Measurements from ENCODE around the gene CRACDL. TPM values are rescaled to one million over a fixed set of nuclear protein-coding genes. Genes with fewer than 3 reads are reported as not detected.

CRACDL gene
- total and polyA plus RNA-seq, 2 of the 13 experiments (the other 11 are each of a cell fraction or from before 2014, with no cell fraction given), result 0.15 to 0.26 TPM

DNA sequence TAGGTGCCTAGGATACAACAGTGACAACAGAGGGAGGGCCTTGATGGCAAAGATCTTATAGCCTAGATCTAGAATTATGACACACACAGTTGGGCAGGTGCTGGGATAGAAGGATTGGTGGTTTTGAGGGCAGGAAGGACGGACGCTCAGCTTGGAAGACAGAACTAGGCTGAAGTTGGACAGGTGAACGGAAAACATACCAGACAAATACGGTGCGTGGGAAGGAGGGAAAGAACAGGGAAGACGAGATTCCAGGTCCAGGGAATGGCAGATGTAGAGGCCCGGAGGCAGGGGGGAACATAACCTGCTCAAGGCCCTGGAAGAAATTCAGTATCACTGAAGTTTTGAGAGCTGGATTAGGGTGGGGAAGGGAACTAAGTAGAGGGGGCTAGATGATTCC lies 40.8 kb downstream of the CRACDL start:
- Histone ChIP-seq H3K9me3 (ENCODE audit: low read length) (no peaks in the 10 kb centered on the region), H4K20me1 (ENCODE audit: insufficient read depth, low read length) (no peaks in the 10 kb centered on the region), H3K4me3 (replicated peaks in 1 of 3; ENCODE audit: insufficient read depth in 1 of 3, low read depth in 2 of 3, low read length in 3 of 3) (no peak overlapping the region), H3K36me3 (replicated peaks in 1 of 2; ENCODE audit: control insufficient read depth in 1 of 2, insufficient read depth in 2 of 2, low read length in 2 of 2) (no peaks in the 10 kb centered on the region), H3K9ac (ENCODE audit: insufficient read depth, low read depth, low read length) (no peak overlapping the region), H3K4me1 (ENCODE audit: insufficient read depth, low read length) (no peaks in the 10 kb centered on the region), H3K79me2 (ENCODE audit: insufficient read depth, low read length) (no peaks in the 10 kb centered on the region), H3K4me2 (ENCODE audit: low read depth, low read length) (no peak overlapping the region), H2AFZ (ENCODE audit: low read length) (no peak overlapping the region), H3K27me3 (ENCODE audit: control insufficient read depth in 1 of 2, insufficient read depth in 2 of 2, low read length in 2 of 2) (peaks cover 3 to 38% of the 10 kb centered on the region in 2 experiments; a peak in 4 of 5 replicates), H3K27ac (ENCODE audit: extremely low read length, insufficient read depth, low read length) (no peak overlapping the region)
- FAIRE-seq, result no peak
- DNase-seq (ENCODE audit: low spot score), result no peak
- 21% methylated on average over 7 of the region's 7 CpGs for WGBS (ENCODE audit: low lambda C conversion rate)
- no peak for ATAC-seq
- CTCF ChIA-PET (ENCODE audit: low intra/inter-chr PET ratio, low total read pairs), result no interaction called here
- POLR2A ChIA-PET, result no interaction called here
- in situ Hi-C loops (cut with HindIII; ENCODE audit: extremely low pct_ligation_motif_present, low pct_unique_long_range_greater_than_20kb), result no loop called here
- no TSS peak for BruUV-seq (replicated peaks)
- intact Hi-C loops (cut with micrococcal nuclease; ENCODE audit: unreplicated experiment), result no loop called here
- TF ChIP-seq ZBED4 (CRISPR knock-in tag; IDR thresholded peaks at IDR 0.05; ENCODE audit: borderline replicate concordance), result no peak
- no peak for TF ChIP-seq ZKSCAN5 (CRISPR knock-in tag; IDR thresholded peaks at IDR 0.05)
- TF ChIP-seq NFKB2 (CRISPR knock-in tag; IDR thresholded peaks at IDR 0.05; ENCODE audit: borderline replicate concordance), result no peak
- TF ChIP-seq MAZ (IDR thresholded peaks at IDR 0.05; ENCODE audit: borderline replicate concordance, low read depth, low read length), result no peak
- TF ChIP-seq MAZ (CRISPR knock-in tag; IDR thresholded peaks at IDR 0.05; ENCODE audit: low read depth), result no peak
- no peak for TF ChIP-seq STAG1 (CRISPR knock-in tag; IDR thresholded peaks at IDR 0.05)
- no peak for TF ChIP-seq BHLHE40 (IDR thresholded peaks at IDR 0.05; ENCODE audit: low read length)
- TF ChIP-seq HNF4G (IDR thresholded peaks at IDR 0.05; ENCODE audit: borderline replicate concordance, low read depth, low read length), result no peak
- no peak for TF ChIP-seq HNF4G (CRISPR knock-in tag; IDR thresholded peaks at IDR 0.05; ENCODE audit: borderline replicate concordance, low read depth)
- TF ChIP-seq DPF2 (CRISPR knock-in tag; IDR thresholded peaks at IDR 0.05; ENCODE audit: borderline replicate concordance, low read depth), result no peak
- no peak for TF ChIP-seq MBNL3 (CRISPR knock-in tag; conservative IDR thresholded peaks at IDR 0.05)
- no peak for TF ChIP-seq GLI4 (CRISPR knock-in tag; IDR thresholded peaks at IDR 0.05; ENCODE audit: borderline replicate concordance)
- TF ChIP-seq SP2 (CRISPR knock-in tag; IDR thresholded peaks at IDR 0.05), result no peak
- TF ChIP-seq ZNF468 (CRISPR knock-in tag; IDR thresholded peaks at IDR 0.05), result no peak
- TF ChIP-seq, protein P1, sequence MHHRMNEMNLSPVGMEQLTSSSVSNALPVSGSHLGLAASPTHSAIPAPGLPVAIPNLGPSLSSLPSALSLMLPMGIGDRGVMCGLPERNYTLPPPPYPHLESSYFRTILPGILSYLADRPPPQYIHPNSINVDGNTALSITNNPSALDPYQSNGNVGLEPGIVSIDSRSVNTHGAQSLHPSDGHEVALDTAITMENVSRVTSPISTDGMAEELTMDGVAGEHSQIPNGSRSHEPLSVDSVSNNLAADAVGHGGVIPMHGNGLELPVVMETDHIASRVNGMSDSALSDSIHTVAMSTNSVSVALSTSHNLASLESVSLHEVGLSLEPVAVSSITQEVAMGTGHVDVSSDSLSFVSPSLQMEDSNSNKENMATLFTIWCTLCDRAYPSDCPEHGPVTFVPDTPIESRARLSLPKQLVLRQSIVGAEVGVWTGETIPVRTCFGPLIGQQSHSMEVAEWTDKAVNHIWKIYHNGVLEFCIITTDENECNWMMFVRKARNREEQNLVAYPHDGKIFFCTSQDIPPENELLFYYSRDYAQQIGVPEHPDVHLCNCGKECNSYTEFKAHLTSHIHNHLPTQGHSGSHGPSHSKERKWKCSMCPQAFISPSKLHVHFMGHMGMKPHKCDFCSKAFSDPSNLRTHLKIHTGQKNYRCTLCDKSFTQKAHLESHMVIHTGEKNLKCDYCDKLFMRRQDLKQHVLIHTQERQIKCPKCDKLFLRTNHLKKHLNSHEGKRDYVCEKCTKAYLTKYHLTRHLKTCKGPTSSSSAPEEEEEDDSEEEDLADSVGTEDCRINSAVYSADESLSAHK (CRISPR knock-in tag; IDR thresholded peaks at IDR 0.05; ENCODE audit: borderline replicate concordance), result no peak
- no peak for TF ChIP-seq NR2F2 (IDR thresholded peaks at IDR 0.05; ENCODE audit: borderline replicate concordance, low read depth)
